Fibroblast of skin of right biceps (primary cell): ENCODE data around the gene LEMD1.
A peak's percentile ranks its signal among the peaks of the same experiment; 100 is the strongest.

Experiments
- DNase-seq: peaks from one replicate; pipeline ENCODE4 v3.0.0-alpha.2; 2013

Gene LEMD1

GRCh38 chr1:205351984-205352713 lies 69.7 kb downstream of the LEMD1 start:
- DNase-seq = peak; percentile 44

- no peak for DNase-seq
Observed at GRCh38 chr1:205350691-205351141, 71.1 kb downstream of the LEMD1 start.

- no peak for DNase-seq
Observed at GRCh38 chr1:205350124-205350523, 71.7 kb downstream of the LEMD1 start.

- DNase-seq = peak; percentile 25
Observed at GRCh38 chr1:205348554-205349487, 73.0 kb downstream of the LEMD1 start.

- peak; percentile 22 for DNase-seq
Observed at GRCh38 chr1:205346956-205347574, 74.8 kb downstream of the LEMD1 start.

GRCh38 chr1:205345761-205346160 lies 76.1 kb downstream of the LEMD1 start:
- no peak for DNase-seq

- DNase-seq = no peak
Observed at GRCh38 chr1:205344066-205344928, 77.6 kb downstream of the LEMD1 start.

GRCh38 chr1:205343431-205344065 lies 78.3 kb downstream of the LEMD1 start:
- DNase-seq = no peak

- DNase-seq = no peak
Observed at GRCh38 chr1:205342986-205343385, 78.9 kb downstream of the LEMD1 start.

GRCh38 chr1:205340676-205341075 lies 81.2 kb downstream of the LEMD1 start:
- no peak for DNase-seq

- no peak for DNase-seq
Observed at GRCh38 chr1:205339717-205340116, 82.1 kb downstream of the LEMD1 start.

- DNase-seq = no peak
Observed at GRCh38 chr1:205339197-205339702, 82.6 kb downstream of the LEMD1 start.

- no peak for DNase-seq
Observed at GRCh38 chr1:205338011-205338410, 83.8 kb downstream of the LEMD1 start.

GRCh38 chr1:205337481-205337880 lies 84.4 kb downstream of the LEMD1 start:
- DNase-seq = no peak

- DNase-seq = peak; percentile 64
Observed at GRCh38 chr1:205335692-205336091, 86.2 kb downstream of the LEMD1 start.

GRCh38 chr1:205332015-205332791 lies 89.7 kb downstream of the LEMD1 start:
- DNase-seq = no peak
